ENCODE measurements around the gene EGFL7.

GRCh38 chr9:136671646-136672430 is 9.1 kb downstream of the EGFL7 start:
- TF ChIP-seq, protein P1, sequence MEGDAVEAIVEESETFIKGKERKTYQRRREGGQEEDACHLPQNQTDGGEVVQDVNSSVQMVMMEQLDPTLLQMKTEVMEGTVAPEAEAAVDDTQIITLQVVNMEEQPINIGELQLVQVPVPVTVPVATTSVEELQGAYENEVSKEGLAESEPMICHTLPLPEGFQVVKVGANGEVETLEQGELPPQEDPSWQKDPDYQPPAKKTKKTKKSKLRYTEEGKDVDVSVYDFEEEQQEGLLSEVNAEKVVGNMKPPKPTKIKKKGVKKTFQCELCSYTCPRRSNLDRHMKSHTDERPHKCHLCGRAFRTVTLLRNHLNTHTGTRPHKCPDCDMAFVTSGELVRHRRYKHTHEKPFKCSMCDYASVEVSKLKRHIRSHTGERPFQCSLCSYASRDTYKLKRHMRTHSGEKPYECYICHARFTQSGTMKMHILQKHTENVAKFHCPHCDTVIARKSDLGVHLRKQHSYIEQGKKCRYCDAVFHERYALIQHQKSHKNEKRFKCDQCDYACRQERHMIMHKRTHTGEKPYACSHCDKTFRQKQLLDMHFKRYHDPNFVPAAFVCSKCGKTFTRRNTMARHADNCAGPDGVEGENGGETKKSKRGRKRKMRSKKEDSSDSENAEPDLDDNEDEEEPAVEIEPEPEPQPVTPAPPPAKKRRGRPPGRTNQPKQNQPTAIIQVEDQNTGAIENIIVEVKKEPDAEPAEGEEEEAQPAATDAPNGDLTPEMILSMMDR (IDR thresholded peaks at IDR 0.05) = peak in 2 of 3 experiments; percentile 63 to 85
- no peak for TF ChIP-seq POLR2A (IDR thresholded peaks at IDR 0.05)
